ENCODE data around the gene ATL2. TPM values are rescaled to one million over a fixed set of nuclear protein-coding genes. Genes with fewer than 3 reads are reported as not detected.

ATL2 gene
- total and polyA plus RNA-seq, 2 donors (not counting 3 experiments of a cell fraction or from before 2014, with no cell fraction given): 23.9 to 45.5 TPM

- no peak overlapping the region for H2AFZ ChIP-seq (ENCODE audit: low read depth, low read length)
- no peak overlapping the region for H3K9ac ChIP-seq (replicated peaks; ENCODE audit: extremely low read depth, insufficient read depth, low read length)
- ChIA-PET POLR2A (no interaction called here), CTCF (interaction anchor here (1.1 to 3.2 kb wide), 2 partner anchors 290 to 876 kb away, joined by 5 to 13 read pairs; no protein-coding TSS in a partner anchor)
- H3K9me1 ChIP-seq (replicated peaks; ENCODE audit: control insufficient read depth, extremely low read depth, insufficient read depth, low read length): no peaks in the 10 kb centered on the region
- no TSS peak for BruUV-seq (replicated peaks)
- H3K79me2 ChIP-seq (ENCODE audit: control insufficient read depth, insufficient read depth, low read length): no peaks in the 10 kb centered on the region
- DNase-seq (ENCODE audit: low read depth, low spot score): no peak
- intact Hi-C loops (cut with micrococcal nuclease) (loop anchor here (5.0 to 10.0 kb wide), 2 partner anchors 197 to 874 kb away; partner anchors contain the start of gene CYP1B1), dilution Hi-C loops (cut with MboI; ENCODE audit: extremely low pct_ligation_motif_present, low sequenced_read_pairs) (no loop called here)
- H3K4me3 ChIP-seq (replicated peaks in 1 of 3; ENCODE audit: insufficient read depth in 1 of 3, low read depth in 1 of 3, low read length in 3 of 3): no peak overlapping the region
- H3K27ac ChIP-seq (ENCODE audit: insufficient read depth, low read depth, low read length): no peak overlapping the region
- H3K9me3 ChIP-seq (replicated peaks; ENCODE audit: control insufficient read depth, insufficient read depth, low read length): no peaks in the 10 kb centered on the region
- H4K20me1 ChIP-seq (replicated peaks; ENCODE audit: control insufficient read depth, extremely low read depth, insufficient read depth, low read length): no peaks in the 10 kb centered on the region
- H3K4me1 ChIP-seq (ENCODE audit: control insufficient read depth, extremely low read depth, insufficient read depth, low read length): no peaks in the 10 kb centered on the region
- no peaks in the 10 kb centered on the region for H3K36me3 ChIP-seq (ENCODE audit: control insufficient read depth in 2 of 2, extremely low read depth in 1 of 2, insufficient read depth in 2 of 2, low read length in 2 of 2)
- no peaks in the 10 kb centered on the region for H3K27me3 ChIP-seq (ENCODE audit: control insufficient read depth in 2 of 2, insufficient read depth in 2 of 2, low read length in 2 of 2)
- H3K4me2 ChIP-seq (ENCODE audit: insufficient read depth, low read length): no peak overlapping the region
- FAIRE-seq: no peak
- TF ChIP-seq EZH2 (IDR thresholded peaks at IDR 0.05; ENCODE audit: borderline replicate concordance, low read depth, low read length, severe bottlenecking): no peak
- TF ChIP-seq FOS (IDR thresholded peaks at IDR 0.05; ENCODE audit: borderline replicate concordance, insufficient read depth, low read length): no peak
- no peak for TF ChIP-seq POLR2AphosphoS5 (IDR thresholded peaks at IDR 0.05; ENCODE audit: insufficient read depth, low read depth, low read length)
- no peak for TF ChIP-seq CTCF (IDR thresholded peaks at IDR 0.05; ENCODE audit: extremely low read depth in 1 of 2, insufficient read depth in 1 of 2, low read depth in 1 of 2, low read length in 2 of 2)
- TF ChIP-seq MYC (IDR thresholded peaks at IDR 0.05; ENCODE audit: low read depth, low read length): no peak
- TF ChIP-seq GATA2 (IDR thresholded peaks at IDR 0.05; ENCODE audit: insufficient read depth, insufficient read length, low read depth, low read length): no peak
- TF ChIP-seq JUN (IDR thresholded peaks at IDR 0.05; ENCODE audit: borderline replicate concordance, insufficient read depth, insufficient read length, low read depth): no peak
- no peak for TF ChIP-seq MAX (IDR thresholded peaks at IDR 0.05; ENCODE audit: insufficient read depth, insufficient read length)
- TF ChIP-seq POLR2A (IDR thresholded peaks at IDR 0.05; ENCODE audit: low read depth, low read length): no peak
These were observed 105.4 kb downstream of the ATL2 start for GRCh38 chr2:38271697-38272096.
